K562 (cell line): ENCODE data around the gene RIMKLB.

Experiments used
- GABPA ChIP-seq: fragments of 200-800 bp; sonication (Bioruptor generic); conservative IDR thresholded peaks from 2 replicates; pipeline ENCODE4 v1.6.1; 2016; ENCODE audit warnings: low read depth, missing genetic modification characterization, missing compliant biosample characterization
- ZFP36 ChIP-seq: fragments of 150-350 bp; IDR thresholded peaks from 2 replicates; pipeline ENCODE4 v1.6.1; 2018; ENCODE audit warnings: low read length, low read depth; ENCODE audit not compliant: partially characterized antibody

DNA sequence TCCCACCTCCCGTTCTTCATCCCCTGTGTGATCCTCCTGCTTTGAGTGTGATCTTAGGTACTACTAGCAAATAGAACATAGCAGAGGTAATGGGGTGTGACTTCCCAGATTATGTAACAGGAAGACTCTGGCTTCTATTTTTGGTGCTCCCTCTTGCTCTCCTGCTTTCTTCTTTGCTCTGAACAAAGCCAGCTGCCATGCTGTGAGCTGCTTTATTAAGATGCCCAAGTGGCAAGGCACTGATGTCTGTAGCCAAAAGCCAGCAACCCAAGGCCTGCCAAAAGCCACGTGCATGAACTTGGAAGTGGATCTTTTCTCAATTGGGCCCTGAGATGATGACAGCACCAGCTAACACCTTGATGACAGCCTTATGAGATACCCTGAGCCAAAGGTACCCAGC lies 29.4 kb upstream of the RIMKLB start:
- TF ChIP-seq GABPA (tag) (no peak), ZFP36 (no peak)
